Activated effector memory CD4-positive, alpha-beta T cell treated with Interleukin-2 at 50 U/mL for 16 hours (primary cell): ENCODE measurements around the gene PABPN1L.

Experiments
- DNase-seq: peaks from one replicate; pipeline ENCODE4 v3.0.0-alpha.2; 2020

PABPN1L gene

GRCh38 chr16:88883117-88883895 lies 16.8 kb upstream of the PABPN1L start:
- no peak for DNase-seq

DNA sequence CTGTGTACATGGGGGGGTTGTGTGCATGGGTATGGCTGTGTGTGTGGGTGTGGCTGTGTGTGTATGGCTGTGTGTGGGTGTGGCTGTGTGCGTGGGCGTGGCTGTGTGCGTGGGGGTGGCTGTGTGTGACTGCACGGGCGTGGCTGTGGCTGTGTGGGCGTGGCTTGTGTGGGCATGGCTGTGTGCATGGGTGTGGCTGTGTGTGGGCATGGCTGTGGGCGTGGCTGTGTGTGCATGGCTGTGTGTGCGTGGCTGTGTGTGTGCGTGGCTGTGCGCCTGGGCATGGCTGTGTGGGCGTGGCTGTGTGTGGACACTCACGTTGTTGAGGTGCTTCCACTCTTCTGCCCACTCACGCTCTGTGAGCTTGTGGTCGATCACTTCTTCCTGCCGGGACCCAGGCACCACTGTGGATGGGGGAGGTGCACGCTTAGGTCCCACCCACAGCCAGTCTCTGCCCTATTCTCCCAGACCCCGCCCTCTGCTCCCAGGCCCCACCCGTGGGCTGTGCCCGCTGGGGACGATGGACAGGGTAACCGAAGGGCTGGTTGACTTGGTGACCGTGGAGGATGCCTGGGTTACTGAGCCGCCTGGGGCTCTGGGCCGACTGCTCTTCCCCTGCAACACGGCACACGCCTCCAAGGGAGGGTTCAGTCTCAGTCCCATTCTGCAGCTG lies 16.0 kb upstream of the PABPN1L start:
- no peak for DNase-seq

DNA sequence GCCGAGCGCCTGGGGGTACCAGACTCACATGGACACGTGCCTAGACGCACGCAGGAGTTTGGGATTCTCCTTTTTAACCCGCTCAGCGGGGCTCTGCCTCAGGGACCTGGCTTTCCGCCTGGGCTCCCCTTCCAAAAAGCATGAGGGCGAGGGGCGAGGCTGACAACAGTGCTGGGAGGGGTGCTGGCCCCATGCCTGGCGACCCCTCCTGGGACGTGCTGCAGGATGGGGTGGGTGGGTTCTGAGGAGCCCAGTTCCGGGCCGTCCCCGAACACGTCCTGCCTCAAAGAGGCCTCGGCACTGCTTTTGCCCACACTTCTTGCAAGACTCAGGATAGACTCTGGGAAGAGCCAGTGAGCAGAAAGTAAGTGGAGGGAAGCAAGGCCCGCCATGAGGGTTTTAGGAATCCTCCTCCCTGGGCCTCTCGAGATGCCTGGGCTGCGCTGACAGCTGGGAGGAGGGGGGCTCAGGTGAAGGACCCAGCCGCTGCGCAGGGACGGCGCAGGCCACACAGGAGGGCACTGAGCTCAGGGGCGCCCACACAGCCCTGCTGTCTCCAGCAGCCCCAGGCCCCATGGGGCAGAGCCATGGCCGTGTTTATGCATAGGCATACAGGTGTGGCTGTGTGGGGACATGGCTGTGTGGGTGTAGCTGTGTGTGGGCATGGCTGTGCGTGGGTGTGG lies 15.4 kb upstream of the PABPN1L start:
- no peak for DNase-seq

DNA sequence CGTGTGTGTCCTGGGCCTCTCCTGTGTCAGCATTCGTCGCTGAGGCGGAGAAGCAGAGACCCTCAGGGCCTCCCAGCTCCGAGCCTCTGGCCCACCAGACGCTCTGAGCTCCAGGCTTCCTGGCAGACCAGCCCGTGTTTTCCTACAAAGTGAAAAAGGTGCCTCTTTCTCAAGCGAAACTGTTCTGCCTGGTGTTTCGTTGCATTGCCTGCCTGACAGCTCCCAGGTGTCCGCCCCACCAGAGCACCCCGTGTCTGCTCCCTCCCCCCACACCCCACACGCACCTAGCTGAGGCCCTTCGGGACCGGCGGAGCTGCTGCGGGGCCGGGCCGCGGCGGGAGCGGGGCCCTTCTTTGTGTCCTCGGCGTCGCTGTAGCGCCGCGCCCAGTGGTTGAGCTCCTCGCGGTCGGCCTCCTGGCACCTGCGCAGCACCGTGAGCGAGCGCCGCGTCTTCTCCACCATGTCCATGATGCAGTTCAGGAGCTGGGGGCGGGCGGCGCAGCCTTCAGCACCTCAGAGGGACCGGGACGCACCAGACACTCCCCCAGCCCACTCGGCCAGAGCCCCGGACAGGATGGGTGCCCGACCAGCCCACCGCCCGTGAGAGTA lies 14.7 kb upstream of the PABPN1L start:
- no peak for DNase-seq

DNA sequence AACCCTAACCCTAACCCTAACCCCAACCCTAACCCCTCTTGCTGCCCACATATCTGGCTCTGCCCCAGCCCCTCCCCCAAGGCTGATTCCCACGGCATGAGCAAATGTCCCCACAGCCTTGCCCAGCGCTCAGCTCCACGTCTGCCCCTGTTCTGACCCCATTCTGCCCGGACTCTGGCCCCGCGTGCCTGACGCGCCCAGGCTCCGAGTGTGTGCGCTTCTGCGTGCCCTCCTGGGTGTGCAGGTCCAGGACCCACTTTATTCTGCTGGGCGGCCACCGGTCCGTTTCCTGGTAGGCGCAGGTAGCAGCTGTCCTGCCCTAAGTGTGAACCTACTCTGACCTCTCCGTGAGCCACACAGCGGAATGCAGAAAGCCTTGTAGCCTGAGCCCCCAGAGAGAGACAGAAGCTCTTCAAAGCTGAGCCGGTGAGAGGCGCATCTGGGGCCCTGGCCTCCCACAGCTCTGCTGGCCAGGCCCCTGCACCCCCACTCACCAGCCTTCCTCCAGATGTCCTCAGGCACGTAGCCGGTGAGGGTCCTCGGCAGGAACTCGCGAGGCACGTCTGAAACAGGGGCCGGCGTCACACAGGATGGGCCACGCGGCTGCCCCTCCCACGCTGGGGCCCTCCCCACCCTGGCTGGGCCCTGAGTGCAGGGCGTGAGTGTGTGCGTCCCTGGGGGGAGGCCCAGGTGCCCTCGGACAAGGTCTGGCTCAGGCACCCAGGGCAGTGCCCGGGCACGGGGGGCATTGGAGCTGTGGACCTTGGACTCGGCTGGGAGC lies 14.0 kb upstream of the PABPN1L start:
- DNase-seq = no peak

DNA sequence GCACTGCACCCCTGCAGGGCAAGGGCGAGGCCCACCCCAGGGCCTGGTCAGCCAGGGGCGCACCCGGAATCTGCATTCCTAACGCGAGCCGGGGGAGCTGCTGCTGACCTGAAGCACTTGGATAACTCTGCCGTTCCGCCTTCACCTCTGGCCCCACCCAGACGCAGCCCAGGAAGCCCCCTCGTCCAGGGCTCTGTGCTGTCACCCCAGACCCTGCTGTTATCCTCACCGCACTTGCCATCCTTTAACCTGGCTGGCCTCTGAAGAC lies 13.3 kb upstream of the PABPN1L start:
- no peak for DNase-seq

- no peak for DNase-seq
Observed at GRCh38 chr16:88878967-88879787, 12.7 kb upstream of the PABPN1L start.

DNA sequence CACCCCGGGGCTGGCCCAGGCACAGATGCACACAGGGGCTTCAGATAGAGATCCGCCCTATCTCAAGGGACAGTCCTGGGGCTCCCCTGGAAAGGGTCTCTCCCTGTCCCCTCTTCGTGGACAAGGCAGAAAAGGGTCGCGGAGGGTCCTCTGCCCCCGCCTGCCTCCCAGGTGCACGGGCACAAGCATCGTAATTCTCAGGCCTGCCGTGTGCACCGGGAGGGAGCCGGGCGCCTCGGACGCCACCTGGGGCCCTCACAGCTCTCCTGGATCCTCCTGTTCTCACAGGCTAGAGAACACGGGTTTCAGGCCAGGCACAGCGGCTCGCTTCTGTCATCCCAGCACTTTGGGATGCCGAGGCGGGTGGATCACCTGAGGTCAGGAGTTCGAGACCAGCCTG lies 11.9 kb upstream of the PABPN1L start:
- no peak for DNase-seq

GRCh38 chr16:88877564-88878289 lies 11.3 kb upstream of the PABPN1L start:
- no peak for DNase-seq

GRCh38 chr16:88876942-88877526 lies 10.6 kb upstream of the PABPN1L start:
- DNase-seq = no peak

DNA sequence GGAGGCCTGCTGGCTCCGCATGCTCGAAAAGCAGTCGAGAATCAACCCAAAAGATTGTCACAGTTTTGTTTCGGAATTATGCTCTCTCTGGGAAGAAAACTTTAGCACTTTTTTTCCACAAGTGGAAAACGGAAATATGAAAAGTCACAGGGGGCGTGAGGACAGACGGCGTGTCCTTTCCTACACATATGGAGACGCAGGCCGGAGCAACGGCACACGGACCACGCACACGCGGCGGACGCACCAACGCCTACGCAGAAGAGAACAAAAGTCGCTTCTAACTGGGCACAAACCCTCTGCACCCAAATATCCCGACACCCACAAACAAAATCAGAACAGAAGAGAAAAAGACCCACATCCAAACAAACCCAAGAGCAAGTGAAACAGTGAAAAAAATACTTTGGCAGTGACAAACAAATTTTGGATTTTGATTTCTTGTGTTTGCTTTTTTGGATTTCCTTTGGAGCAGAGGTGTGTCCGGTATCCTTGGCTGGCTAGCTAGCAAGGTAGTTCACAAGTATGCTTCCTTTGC lies 9.3 kb upstream of the PABPN1L start:
- DNase-seq = no peak

DNA sequence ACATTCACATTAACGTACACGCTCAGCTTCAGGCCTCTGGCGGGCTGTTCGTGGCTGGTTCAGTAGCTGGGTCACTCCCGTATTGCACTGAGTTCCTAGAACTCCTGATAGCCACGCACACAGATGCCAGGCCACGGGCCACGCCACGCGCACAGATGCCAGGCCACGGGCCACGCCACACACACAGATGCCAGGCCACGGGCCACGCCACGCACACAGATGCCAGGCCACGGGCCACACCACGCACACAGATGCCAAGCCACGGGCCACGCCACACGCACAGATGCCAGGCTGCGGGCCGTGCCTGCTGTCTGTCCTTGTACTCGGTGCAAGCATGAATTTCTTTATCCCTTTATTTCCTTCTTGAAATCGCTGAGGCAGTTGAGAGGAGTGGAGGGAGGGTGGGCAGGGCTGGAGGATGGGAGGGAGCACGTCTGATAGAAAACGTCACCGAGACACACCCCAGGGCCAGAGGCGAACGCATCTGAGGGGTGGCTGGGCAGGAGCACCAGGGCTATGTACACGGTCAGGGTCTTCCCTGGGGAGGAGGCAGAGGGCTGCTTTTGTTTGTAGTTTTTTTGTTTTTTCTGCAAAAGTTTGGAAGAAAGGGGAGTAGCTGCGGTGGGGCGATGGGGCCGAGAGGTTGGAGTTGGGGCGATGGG lies 8.6 kb upstream of the PABPN1L start:
- no peak for DNase-seq

- no peak for DNase-seq
Observed at GRCh38 chr16:88872650-88873331, 6.3 kb upstream of the PABPN1L start.

GRCh38 chr16:88871730-88872416 lies 5.4 kb upstream of the PABPN1L start:
- DNase-seq = no peak

DNA sequence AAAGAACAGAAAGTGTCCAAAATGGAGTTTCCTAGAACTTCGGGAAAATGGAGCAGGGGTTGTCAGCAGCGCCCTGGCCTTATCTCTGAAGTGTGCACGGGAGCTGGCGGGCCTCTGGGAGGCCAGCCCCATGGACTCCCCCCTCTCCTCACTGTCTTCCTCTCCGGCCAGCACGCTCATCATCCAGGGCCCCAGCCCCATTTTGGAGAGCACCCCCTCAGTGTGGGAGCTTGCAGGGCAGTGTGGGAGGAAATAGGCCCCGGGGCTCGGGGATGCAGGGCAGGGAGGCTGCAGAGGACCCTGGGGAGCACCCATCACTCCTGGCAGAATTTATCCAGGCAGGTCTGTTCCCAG lies 4.9 kb upstream of the PABPN1L start:
- DNase-seq = no peak

- no peak for DNase-seq
Observed at GRCh38 chr16:88870608-88871348, 4.3 kb upstream of the PABPN1L start.

DNA sequence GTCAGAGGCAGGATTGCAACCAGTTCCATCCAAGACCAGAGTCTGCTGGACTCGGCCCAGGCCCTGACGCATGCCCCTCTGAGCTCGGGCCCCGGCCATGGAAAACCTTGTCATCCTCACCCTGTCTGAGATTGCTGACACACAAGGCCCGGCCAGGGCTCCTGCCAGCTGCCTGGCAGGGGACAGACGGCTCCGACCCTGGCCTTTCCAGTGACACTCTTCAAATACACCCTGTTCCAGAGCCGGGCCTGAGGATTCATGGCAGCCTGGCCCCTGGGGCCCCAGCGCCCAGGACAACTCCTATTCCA lies 3.2 kb upstream of the PABPN1L start:
- DNase-seq = no peak

- DNase-seq = no peak
Observed at GRCh38 chr16:88868974-88869672, 2.7 kb upstream of the PABPN1L start.
